ENCODE measurements around the gene PLCL1. TPM values are rescaled to one million over a fixed set of nuclear protein-coding genes. Genes with fewer than 3 reads are reported as not detected.

Gene PLCL1
- total and polyA plus RNA-seq, 2 experiments from 2014 or later, result 0.80 to 2.3 TPM

DNA sequence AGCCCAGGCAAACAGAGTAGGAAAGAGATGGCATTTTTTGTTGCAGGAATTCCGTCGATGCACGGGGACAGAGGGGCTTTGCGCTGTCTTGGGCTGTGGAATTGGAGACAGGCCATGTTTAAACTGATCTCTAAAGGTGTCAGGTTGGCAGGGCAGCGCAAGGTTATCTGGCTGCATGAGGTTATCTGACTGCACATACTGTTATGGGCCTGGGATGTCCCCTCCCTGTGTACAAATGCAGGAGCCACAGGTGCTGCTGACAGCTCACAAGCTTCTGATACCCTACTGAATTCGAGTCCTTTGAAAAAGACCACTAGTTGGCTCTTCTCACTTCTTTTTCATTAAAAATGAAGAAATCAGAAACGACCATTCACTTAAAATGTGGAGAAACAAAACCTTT lies 255.4 kb downstream of the PLCL1 start:
- WGBS, 2 experiments (ENCODE audit: low coverage in 1 of 2, low lambda C conversion rate in 2 of 2, missing lambda C conversion rate in 2 of 2), result 71 to 76% methylated on average over 7 of the region's 7 CpGs
- in situ Hi-C loops (cut with MboI), result no loop called here

GRCh38 chr2:198060277-198060676 lies 255.9 kb downstream of the PLCL1 start:
- no peaks in the 10 kb centered on the region for H3K27me3 ChIP-seq (replicated peaks; ENCODE audit: insufficient read depth)
- no peaks in the 10 kb centered on the region for H3F3A ChIP-seq (ENCODE audit: insufficient read depth)
- TF ChIP-seq EZH2 (IDR thresholded peaks at IDR 0.05; ENCODE audit: insufficient read depth, poor library complexity, severe bottlenecking) (no peak), EZH2phosphoT487 (IDR thresholded peaks at IDR 0.05; ENCODE audit: insufficient read depth, low read depth) (no peak)
- no peaks in the 10 kb centered on the region for H4K20me1 ChIP-seq (ENCODE audit: insufficient read depth)
- H3K4me3 ChIP-seq, result no peak overlapping the region
- no peak overlapping the region for H3K4me2 ChIP-seq (ENCODE audit: unreplicated experiment)
- no peak overlapping the region for H2AFZ ChIP-seq
- H3K9ac ChIP-seq, result no peak overlapping the region
- no peak for DNase-seq
- in situ Hi-C loops (cut with MboI), result no loop called here
- 28 to 39% methylated on average over 2 of the region's 2 CpGs for WGBS, 2 experiments (ENCODE audit: low coverage in 1 of 2, low lambda C conversion rate in 2 of 2, missing lambda C conversion rate in 2 of 2)
- H3K9me2 ChIP-seq (ENCODE audit: insufficient read depth), result no peaks in the 10 kb centered on the region
- no peaks in the 10 kb centered on the region for H3K36me3 ChIP-seq (ENCODE audit: low read depth)
- H3K79me2 ChIP-seq (ENCODE audit: insufficient read depth), result no peaks in the 10 kb centered on the region
- no peak overlapping the region for H3K27ac ChIP-seq
- no peaks in the 10 kb centered on the region for H3K9me3 ChIP-seq (ENCODE audit: low read depth)
- H3K4me1 ChIP-seq (ENCODE audit: insufficient read depth), result no peaks in the 10 kb centered on the region

More for the DNA sequence above, 255.4 kb downstream of the PLCL1 start:
- DNase-seq, result no peak
- Histone ChIP-seq H2AFZ (no peak overlapping the region), H3K27me3 (replicated peaks; ENCODE audit: insufficient read depth) (no peaks in the 10 kb centered on the region), H3K4me1 (ENCODE audit: insufficient read depth) (no peaks in the 10 kb centered on the region), H4K20me1 (ENCODE audit: insufficient read depth) (no peaks in the 10 kb centered on the region), H3K36me3 (ENCODE audit: low read depth) (no peaks in the 10 kb centered on the region), H3F3A (ENCODE audit: insufficient read depth) (no peaks in the 10 kb centered on the region), H3K9ac (no peak overlapping the region), H3K79me2 (ENCODE audit: insufficient read depth) (no peaks in the 10 kb centered on the region), H3K27ac (no peak overlapping the region), H3K4me2 (ENCODE audit: unreplicated experiment) (no peak overlapping the region), H3K9me3 (ENCODE audit: low read depth) (no peaks in the 10 kb centered on the region), H3K4me3 (no peak overlapping the region), H3K9me2 (ENCODE audit: insufficient read depth) (no peaks in the 10 kb centered on the region)
- TF ChIP-seq EZH2phosphoT487 (IDR thresholded peaks at IDR 0.05; ENCODE audit: insufficient read depth, low read depth) (no peak), EZH2 (IDR thresholded peaks at IDR 0.05; ENCODE audit: insufficient read depth, poor library complexity, severe bottlenecking) (no peak)

DNA sequence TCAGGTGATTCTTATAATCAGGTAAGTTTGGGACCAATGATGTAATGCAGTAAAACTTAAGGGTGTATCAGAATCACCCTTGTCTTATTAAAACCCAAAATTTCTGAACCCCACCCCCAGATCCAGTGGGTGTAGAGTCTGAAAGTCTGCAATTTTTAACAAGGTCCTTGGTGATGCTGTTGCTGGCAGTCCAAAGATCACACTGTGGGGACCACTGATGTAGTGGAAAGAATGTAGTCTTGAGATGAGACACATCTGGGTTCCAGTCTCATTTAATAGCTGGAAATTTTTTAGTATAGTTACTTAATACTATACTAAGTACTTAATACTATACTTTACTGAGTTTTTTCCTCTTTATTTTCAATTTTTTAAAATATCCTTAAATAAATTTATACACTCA lies 258.4 kb downstream of the PLCL1 start:
- in situ Hi-C loops (cut with MboI), result no loop called here
- Histone ChIP-seq H3K27me3 (replicated peaks; ENCODE audit: insufficient read depth) (no peaks in the 10 kb centered on the region), H2AFZ (no peak overlapping the region), H4K20me1 (ENCODE audit: insufficient read depth) (no peaks in the 10 kb centered on the region), H3K27ac (no peak overlapping the region), H3K9me3 (ENCODE audit: low read depth) (no peaks in the 10 kb centered on the region), H3K9me2 (ENCODE audit: insufficient read depth) (no peaks in the 10 kb centered on the region), H3K9ac (no peak overlapping the region), H3F3A (ENCODE audit: insufficient read depth) (no peaks in the 10 kb centered on the region), H3K4me3 (no peak overlapping the region), H3K4me2 (ENCODE audit: unreplicated experiment) (no peak overlapping the region), H3K4me1 (ENCODE audit: insufficient read depth) (no peaks in the 10 kb centered on the region), H3K36me3 (ENCODE audit: low read depth) (no peaks in the 10 kb centered on the region), H3K79me2 (ENCODE audit: insufficient read depth) (no peaks in the 10 kb centered on the region)
- no peak for TF ChIP-seq EZH2phosphoT487 (IDR thresholded peaks at IDR 0.05; ENCODE audit: insufficient read depth, low read depth)
- no peak for TF ChIP-seq EZH2 (IDR thresholded peaks at IDR 0.05; ENCODE audit: insufficient read depth, poor library complexity, severe bottlenecking)
- DNase-seq, result no peak

DNA sequence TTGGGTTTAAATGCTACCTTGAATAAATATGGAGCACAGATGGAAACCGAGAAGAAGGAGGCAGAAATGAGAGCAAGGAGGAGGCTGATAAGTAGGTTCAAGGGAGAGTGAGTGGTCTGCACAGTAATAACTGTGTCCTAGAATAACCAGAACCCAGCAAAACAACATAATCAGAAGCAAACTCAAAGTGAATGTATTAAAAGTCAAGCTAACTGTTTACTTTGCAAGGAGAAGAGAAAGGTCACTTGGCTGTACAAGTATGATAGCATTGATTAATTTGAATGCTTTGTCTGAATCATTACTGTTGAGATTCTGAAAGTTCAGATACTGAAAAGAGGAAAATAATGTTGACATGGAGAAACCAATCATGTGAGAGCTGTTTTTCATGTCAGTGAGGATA lies 258.8 kb downstream of the PLCL1 start:
- Histone ChIP-seq H3K9me2 (ENCODE audit: insufficient read depth) (no peaks in the 10 kb centered on the region), H3K9me3 (ENCODE audit: low read depth) (no peaks in the 10 kb centered on the region), H3K9ac (no peak overlapping the region), H3K4me3 (no peak overlapping the region), H3F3A (ENCODE audit: insufficient read depth) (no peaks in the 10 kb centered on the region), H3K4me2 (ENCODE audit: unreplicated experiment) (no peak overlapping the region), H3K27ac (no peak overlapping the region), H2AFZ (no peak overlapping the region), H3K79me2 (ENCODE audit: insufficient read depth) (no peaks in the 10 kb centered on the region), H3K4me1 (ENCODE audit: insufficient read depth) (no peaks in the 10 kb centered on the region), H3K36me3 (ENCODE audit: low read depth) (no peaks in the 10 kb centered on the region), H4K20me1 (ENCODE audit: insufficient read depth) (no peaks in the 10 kb centered on the region), H3K27me3 (replicated peaks; ENCODE audit: insufficient read depth) (no peaks in the 10 kb centered on the region)
- in situ Hi-C loops (cut with MboI), result no loop called here
- TF ChIP-seq EZH2phosphoT487 (IDR thresholded peaks at IDR 0.05; ENCODE audit: insufficient read depth, low read depth) (no peak), EZH2 (IDR thresholded peaks at IDR 0.05; ENCODE audit: insufficient read depth, poor library complexity, severe bottlenecking) (no peak)
- WGBS, 2 experiments (ENCODE audit: low coverage in 1 of 2, low lambda C conversion rate in 2 of 2, missing lambda C conversion rate in 2 of 2), result 82 to 96% methylated on average over 1 of the region's 1 CpG
- no peak for DNase-seq

DNA sequence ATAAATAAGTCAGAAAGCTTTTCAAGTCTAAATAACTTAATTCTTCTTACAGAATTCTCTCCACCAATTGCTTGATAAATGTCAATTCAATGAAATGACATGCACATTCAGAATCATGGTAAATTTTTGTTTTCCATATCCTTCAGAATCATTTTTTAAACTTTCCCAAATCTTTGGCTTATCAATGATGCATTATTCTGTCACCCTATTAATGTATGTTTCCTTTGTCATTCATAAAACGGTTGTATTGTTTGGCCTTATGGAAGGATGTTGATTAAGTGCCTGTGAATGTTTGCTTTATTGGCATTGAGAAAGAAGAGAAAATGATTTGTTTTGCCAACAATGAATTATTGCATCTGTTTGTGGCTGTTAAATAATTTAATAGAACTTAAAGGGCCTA lies 260.9 kb downstream of the PLCL1 start:
- no peak for TF ChIP-seq EZH2phosphoT487 (IDR thresholded peaks at IDR 0.05; ENCODE audit: insufficient read depth, low read depth)
- TF ChIP-seq EZH2 (IDR thresholded peaks at IDR 0.05; ENCODE audit: insufficient read depth, poor library complexity, severe bottlenecking), result no peak
- H3K79me2 ChIP-seq (ENCODE audit: insufficient read depth), result no peaks in the 10 kb centered on the region

More for the DNA sequence above, 260.9 kb downstream of the PLCL1 start:
- Histone ChIP-seq H4K20me1 (ENCODE audit: insufficient read depth) (no peaks in the 10 kb centered on the region), H3K9me2 (ENCODE audit: insufficient read depth) (no peaks in the 10 kb centered on the region), H3K4me2 (ENCODE audit: unreplicated experiment) (no peak overlapping the region), H3K9me3 (ENCODE audit: low read depth) (no peaks in the 10 kb centered on the region), H3K4me1 (ENCODE audit: insufficient read depth) (no peaks in the 10 kb centered on the region), H2AFZ (no peak overlapping the region), H3F3A (ENCODE audit: insufficient read depth) (no peaks in the 10 kb centered on the region), H3K4me3 (no peak overlapping the region), H3K36me3 (ENCODE audit: low read depth) (no peaks in the 10 kb centered on the region), H3K9ac (no peak overlapping the region), H3K27ac (no peak overlapping the region), H3K27me3 (replicated peaks; ENCODE audit: insufficient read depth) (no peaks in the 10 kb centered on the region)
- WGBS, 2 experiments (ENCODE audit: low coverage in 1 of 2, low lambda C conversion rate in 2 of 2, missing lambda C conversion rate in 2 of 2), result 55 to 61% methylated on average over 1 of the region's 1 CpG
- DNase-seq, result no peak
- in situ Hi-C loops (cut with MboI), result no loop called here

All from GM23248 (cell line).